Body of pancreas (tissue), 4 donors: Measurements from ENCODE around the gene GLT8D2. TPM values are rescaled to one million over a fixed set of nuclear protein-coding genes. Genes with fewer than 3 reads are reported as not detected.
"Not testable (repeated sequence)": the region's sequence is repeated elsewhere in the genome, so short reads cannot be mapped to it uniquely, and the experiment has no call there.

Experiments
- ATAC-seq: fragments of 150-250 bp; one replicate; pipeline ENCODE4 v1.9.1; 2016
- DNase-seq, 4 donors: peaks; one replicate each; pipeline ENCODE4 v3.0.0-alpha.2; 2019
- H3K27ac ChIP-seq, 4 donors: fragments of 200-600 bp; sonication (generic); 1 replicate in 3 of 4; 2 replicates in 1 of 4; pipeline versions ENCODE4 v1.5.1 to v1.6.1; 2016 to 2019; ENCODE audit warnings: mild to moderate bottlenecking in 1 of 4, mixed read lengths in 1 of 4, moderate library complexity in 1 of 4
- H3K27me3 ChIP-seq, 2 donors: fragments of 200-600 bp; sonication (generic); one replicate each; pipeline ENCODE4 v1.6.0; 2016; ENCODE audit warnings: mild to moderate bottlenecking in 1 of 2
- H3K36me3 ChIP-seq, 2 donors: fragments of 200-600 bp; sonication (generic); replicated peaks in 1 of 2; 2 replicates each; pipeline ENCODE4 v1.5.1; 2016; ENCODE audit warnings: low read depth in 2 of 2; ENCODE audit not compliant: insufficient read depth in 1 of 2
- H3K4me1 ChIP-seq: fragments of 200-600 bp; sonication (generic); one replicate; pipeline ENCODE4 v1.6.0; 2016
- H3K4me3 ChIP-seq, 2 donors: fragments of 200-600 bp; sonication (generic); 1 replicate in 1 of 2; 2 replicates in 1 of 2; pipeline ENCODE4 v1.5.1; 2016 to 2019
- H3K9me3 ChIP-seq, 3 donors: fragments of 200-600 bp; sonication (generic); 1 replicate in 2 of 3; 2 replicates in 1 of 3; pipeline ENCODE4 v1.5.1; 2016
- CTCF ChIP-seq, 7 experiments: fragments of 450-650 bp in 4 of 7; fragments of 200-600 bp in 3 of 7; sonication (generic) in 3 of 7; IDR thresholded peaks; one replicate each; pipeline ENCODE4 v1.5.1; 2016 to 2019; ENCODE audit warnings: antibody characterized with exemption in 7 of 7
- POLR2A ChIP-seq, 3 donors: fragments of 450-650 bp; IDR thresholded peaks; one replicate each; pipeline ENCODE4 v1.6.1; 2016; ENCODE audit warnings: antibody characterized with exemption in 3 of 3, mild to moderate bottlenecking in 2 of 3
- WGBS, 2 donors: methylation state at CpG; one replicate each; pipeline ENCODE4 v1.1.5; 2017; 5-methylcytosine and 5-hydroxymethylcytosine counted together
- intact Hi-C: fragments of 100-400 bp; cut with DNase I; formaldehyde crosslinking; loops from one replicate; pipeline ENCODE4 v1.15.1; 2023
- total RNA-seq, 2 donors: library from RNA; depleted of rRNA; stranded (reverse); fragments of >200 nt; gene quantifications; one replicate each; pipeline ENCODE4 v1.1.0, GENCODE V29; 2016

The GLT8D2 gene
- total RNA-seq, 2 donors from 2014 or later = 0.99 to 6.0 TPM

- Histone ChIP-seq H3K4me1 (peaks cover 13% of the 10 kb centered on the region), H3K4me3 (no peak overlapping the region), H3K27me3 (no peaks in the 10 kb centered on the region), H3K36me3 (no peaks in the 10 kb centered on the region), H3K9me3 (no peaks in the 10 kb centered on the region), H3K27ac (no peak overlapping the region)
- intact Hi-C loops = no loop called here
- DNase-seq (no peak), ATAC-seq (no peak)
- no peak for TF ChIP-seq POLR2A (IDR thresholded peaks at IDR 0.05)
- TF ChIP-seq CTCF (IDR thresholded peaks at IDR 0.05) = no peak
- 77 to 82% methylated on average over 3 of the region's 3 CpGs for WGBS, 2 donors
These were observed 1.2 kb downstream of the GLT8D2 start for GRCh38 chr12:104048811-104049210.

- H3K27me3 ChIP-seq = no peaks in the 10 kb centered on the region
- no peak overlapping the region for H3K4me3 ChIP-seq
- TF ChIP-seq CTCF (IDR thresholded peaks at IDR 0.05) (no peak), POLR2A (IDR thresholded peaks at IDR 0.05) (no peak)
- WGBS, 2 donors = 93 to 94% methylated on average over 5 of the region's 5 CpGs
- no peaks in the 10 kb centered on the region for H3K36me3 ChIP-seq
- no peak overlapping the region for H3K27ac ChIP-seq
- DNase-seq (no peak), ATAC-seq (no peak)
- H3K4me1 ChIP-seq = peaks cover 13% of the 10 kb centered on the region
- intact Hi-C loops = no loop called here
- H3K9me3 ChIP-seq = no peaks in the 10 kb centered on the region
These were observed 1.8 kb downstream of the GLT8D2 start for GRCh38 chr12:104048162-104048561.

- Histone ChIP-seq H3K27ac (no peak overlapping the region), H3K9me3 (no peaks in the 10 kb centered on the region), H3K36me3 (no peaks in the 10 kb centered on the region), H3K4me3 (no peak overlapping the region), H3K27me3 (no peaks in the 10 kb centered on the region), H3K4me1 (peaks cover 13% of the 10 kb centered on the region)
- intact Hi-C loops = no loop called here
- DNase-seq (no peak), ATAC-seq (no peak)
- TF ChIP-seq CTCF (IDR thresholded peaks at IDR 0.05) (no peak), POLR2A (IDR thresholded peaks at IDR 0.05) (no peak)
- WGBS, 2 donors = 71 to 86% methylated on average over 4 of the region's 4 CpGs
These were observed 3.7 kb downstream of the GLT8D2 start for GRCh38 chr12:104046306-104046705.

GRCh38 chr12:104044158-104044557 lies 5.8 kb downstream of the GLT8D2 start:
- ATAC-seq (no peak), DNase-seq (no peak)
- Histone ChIP-seq H3K4me3 (no peak overlapping the region), H3K9me3 (no peaks in the 10 kb centered on the region), H3K4me1 (no peaks in the 10 kb centered on the region), H3K27ac (no peak overlapping the region), H3K36me3 (no peaks in the 10 kb centered on the region), H3K27me3 (no peaks in the 10 kb centered on the region)
- intact Hi-C loops = no loop called here
- WGBS, 2 donors = 92 to 98% methylated on average over 3 of the region's 3 CpGs
- TF ChIP-seq POLR2A (IDR thresholded peaks at IDR 0.05) = no peak
- no peak for TF ChIP-seq CTCF (IDR thresholded peaks at IDR 0.05)

GRCh38 chr12:104042580-104042979 lies 7.4 kb downstream of the GLT8D2 start:
- Histone ChIP-seq H3K36me3 (no peaks in the 10 kb centered on the region), H3K4me3 (no peak overlapping the region), H3K4me1 (no peaks in the 10 kb centered on the region), H3K9me3 (no peaks in the 10 kb centered on the region), H3K27ac (no peak overlapping the region), H3K27me3 (no peaks in the 10 kb centered on the region)
- ATAC-seq (no peak), DNase-seq (no peak)
- intact Hi-C loops = no loop called here
- WGBS, 2 donors = 65 to 71% methylated on average over 1 of the region's 1 CpG
- TF ChIP-seq CTCF (IDR thresholded peaks at IDR 0.05) (no peak), POLR2A (IDR thresholded peaks at IDR 0.05) (no peak)

- intact Hi-C loops, H3K27ac ChIP-seq, H3K27me3 ChIP-seq, DNase-seq, H3K4me1 ChIP-seq, H3K4me3 ChIP-seq, ATAC-seq, H3K9me3 ChIP-seq, H3K36me3 ChIP-seq: not testable (repeated sequence)
- 59 to 67% methylated on average over 1 of the region's 1 CpG for WGBS, 2 donors
These were observed 10.2 kb downstream of the GLT8D2 start for GRCh38 chr12:104039769-104040168.

- H3K4me3 ChIP-seq, H3K9me3 ChIP-seq, H3K27ac ChIP-seq, ATAC-seq, H3K4me1 ChIP-seq, H3K27me3 ChIP-seq, intact Hi-C loops, H3K36me3 ChIP-seq, DNase-seq: not testable (repeated sequence)
- WGBS, 2 donors = 76 to 79% methylated on average over 2 of the region's 2 CpGs
These were observed 13.8 kb downstream of the GLT8D2 start for GRCh38 chr12:104036143-104036542.

GRCh38 chr12:104030596-104030995 lies 19.4 kb downstream of the GLT8D2 start:
- ATAC-seq = peak; percentile 45
- H3K36me3 ChIP-seq, H3K27ac ChIP-seq, H3K27me3 ChIP-seq, intact Hi-C loops, H3K9me3 ChIP-seq, DNase-seq, H3K4me3 ChIP-seq, H3K4me1 ChIP-seq: not testable (repeated sequence)
- 91% methylated on average over 11 of the region's 27 CpGs for WGBS, 2 donors
